22Rv1 (cell line): ENCODE measurements around the gene LMNB1.

Source experiments
- CTCF ChIP-seq: fragments of 450-650 bp; IDR thresholded peaks from 2 replicates; pipeline ENCODE4 v1.5.1; 2017; ENCODE audit warnings: mild to moderate bottlenecking
- ZFX ChIP-seq: fragments of 450-650 bp; IDR thresholded peaks from 2 replicates; pipeline ENCODE4 v1.6.1; 2017; ENCODE audit warnings: antibody characterized with exemption, borderline replicate concordance

DNA sequence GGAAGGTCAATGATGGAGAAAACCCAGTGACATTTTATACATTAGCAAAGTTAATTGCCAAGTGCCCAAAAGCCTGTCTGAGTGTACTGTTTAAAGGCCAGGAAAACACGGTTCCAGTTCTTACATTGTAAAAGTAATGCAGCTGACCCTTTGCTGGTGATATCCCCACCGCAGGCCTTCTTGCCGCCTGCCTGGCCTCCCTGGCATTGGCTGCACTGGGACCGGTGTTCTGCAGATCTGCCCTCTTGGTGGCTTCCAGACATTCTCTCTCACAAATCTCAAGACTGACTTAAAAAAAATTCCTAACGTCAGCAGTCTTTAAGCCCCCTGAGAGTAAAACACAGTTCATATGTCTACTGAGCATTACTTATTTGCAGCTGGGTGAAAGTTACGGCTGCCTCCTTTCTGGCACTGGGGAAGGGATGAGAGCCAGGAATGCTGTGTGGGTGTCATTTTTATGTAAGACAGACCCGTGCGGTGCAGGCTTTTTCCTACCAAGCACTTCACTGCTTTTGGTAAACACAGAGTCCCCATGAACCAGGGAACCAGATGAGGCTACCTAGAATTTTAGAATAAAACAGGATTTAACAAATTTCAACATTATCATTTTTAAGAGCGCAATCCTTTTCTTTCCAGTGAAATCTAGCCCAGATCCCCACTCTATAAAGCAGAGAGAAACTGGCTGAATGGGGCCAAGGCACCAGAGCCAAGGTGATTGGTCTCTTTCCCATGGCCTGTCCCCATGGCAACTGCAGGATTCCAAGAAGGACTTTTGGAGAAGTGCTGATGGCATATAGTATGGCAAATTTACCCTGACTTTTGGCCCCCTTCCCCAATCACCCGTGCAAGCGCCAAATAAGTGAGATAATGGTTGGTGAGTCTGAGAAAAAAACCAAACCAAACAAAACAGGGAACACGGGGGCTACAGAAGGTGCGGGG lies 80.8 kb downstream of the LMNB1 start:
- no peak for TF ChIP-seq CTCF
- no peak for TF ChIP-seq ZFX
